GM12878 (cell line): ENCODE results near the gene GSAP. TPM values are rescaled to one million over a fixed set of nuclear protein-coding genes. Genes with fewer than 3 reads are reported as not detected.

ENCODE experiments used
- ATAC-seq: fragments of 200-7000 bp; cut with Tn5 transposase; 3 replicates; pipeline ENCODE4 v1.9.1; 2020; ENCODE audit warnings: mild to moderate bottlenecking, moderate library complexity
- BruUV-seq: library from RNA; stranded (reverse); fragments of 400-500 nt; replicated peaks from 2 replicates; lab custom pipeline; 2021; lab: Mats Ljungman, UMichigan
- CTCF ChIA-PET: fragments of 300-600 bp; sonication (Branson Sonifier 250); formaldehyde crosslinking; extraction: SDS; loops from one replicate; lab custom pipeline; 2021; ENCODE audit warnings: inconsistent platforms; lab: Yijun Ruan, JAX
- POLR2A ChIA-PET: fragments of 350-600 bp; formaldehyde crosslinking; extraction: SDS; loops from one replicate; lab custom pipeline; 2021; ENCODE audit warnings: inconsistent platforms; lab: Charles Lee
- RAD21 ChIA-PET: fragments of 300-600 bp; sonication (Branson Sonifier 250); formaldehyde crosslinking; loops from one replicate; lab custom pipeline; 2023; ENCODE audit warnings: antibody characterized with exemption; ENCODE audit not compliant: unreplicated experiment; lab: Charles Lee
- SMC1A ChIA-PET: fragments of 300-600 bp; sonication (Branson Sonifier 250); formaldehyde crosslinking; loops from one replicate; lab custom pipeline; 2023; ENCODE audit not compliant: unreplicated experiment, uncharacterized antibody; lab: Charles Lee
- DNase-seq: peaks from one replicate; pipeline ENCODE4 v3.0.0-alpha.2; 2011; ENCODE audit warnings: low read depth, low spot score
- FAIRE-seq: peaks from 3 replicates; lab custom pipeline; 2011; peaks lifted over from hg19 to GRCh38; lab: Jason Lieb, UNC
- H2AFZ ChIP-seq: 2 replicates; pipeline ENCODE4 v1.6.0; 2011; ENCODE audit warnings: low read depth, low read length, control low read depth; ENCODE audit not compliant: control insufficient read depth
- H3K27ac ChIP-seq: 2 replicates; pipeline ENCODE4 v1.5.1; 2011; ENCODE audit warnings: control low read depth; ENCODE audit not compliant: control insufficient read depth, insufficient read depth
- H3K27me3 ChIP-seq, 2 experiments: replicated peaks in 1 of 2; 2 replicates each; pipeline versions ENCODE4 v1.6.0 to v1.6.1; 2011; ENCODE audit warnings: low read length in 1 of 2; ENCODE audit not compliant: control insufficient read depth in 2 of 2, insufficient read depth in 2 of 2
- H3K36me3 ChIP-seq, 2 experiments: 2 replicates each; pipeline ENCODE4 v1.5.1; 2011; ENCODE audit warnings: low read length in 1 of 2; ENCODE audit not compliant: control insufficient read depth in 2 of 2, insufficient read depth in 2 of 2
- H3K4me1 ChIP-seq: 2 replicates; pipeline ENCODE4 v1.6.1; 2011; ENCODE audit warnings: mild to moderate bottlenecking, low read length, moderate library complexity, mixed read lengths; ENCODE audit not compliant: control insufficient read depth, insufficient read depth
- H3K4me2 ChIP-seq: 2 replicates; pipeline ENCODE4 v1.6.0; 2011; ENCODE audit warnings: control low read depth; ENCODE audit not compliant: control insufficient read depth, insufficient read depth
- H3K4me3 ChIP-seq: fragments of 200-600 bp; sonication (generic); 2 replicates; pipeline ENCODE4 v1.5.1; 2016
- H3K79me2 ChIP-seq: 2 replicates; pipeline ENCODE4 v1.6.0; 2011; ENCODE audit warnings: low read length; ENCODE audit not compliant: control insufficient read depth, insufficient read depth
- H3K9ac ChIP-seq: 2 replicates; pipeline ENCODE4 v1.8.0; 2011; ENCODE audit warnings: low read length, control low read depth, mixed read lengths; ENCODE audit not compliant: control insufficient read depth, insufficient read depth
- H3K9me3 ChIP-seq: replicated peaks from 3 replicates; pipeline ENCODE4 v1.5.1; 2011; ENCODE audit warnings: mild to moderate bottlenecking, low read length; ENCODE audit not compliant: control insufficient read depth, insufficient read depth
- H4K20me1 ChIP-seq: 2 replicates; pipeline ENCODE4 v1.6.0; 2011; ENCODE audit not compliant: control insufficient read depth, insufficient read depth
- ELK1 ChIP-seq: IDR thresholded peaks from 2 replicates; pipeline ENCODE4 v1.6.1; 2012; ENCODE audit warnings: low read depth, low read length, improper control_type of control experiment
- ETV6 ChIP-seq, 2 experiments: fragments of 450-650 bp in 1 of 2; IDR thresholded peaks in 1 of 2; conservative IDR thresholded peaks in 1 of 2; 2 replicates each; pipeline ENCODE4 v1.6.1; 2014; ENCODE audit warnings: antibody characterized with exemption in 1 of 2, borderline replicate concordance in 1 of 2, low read depth in 1 of 2, mild to moderate bottlenecking in 1 of 2, moderate library complexity in 1 of 2
- WGBS: methylation state at CpG from one replicate; pipeline ENCODE4 v1.1.6; 2016; ENCODE audit warnings: low lambda C conversion rate; ENCODE audit not compliant: insufficient replicate concordance, insufficient coverage; ENCODE audit errors: missing lambda C conversion rate; 5-methylcytosine and 5-hydroxymethylcytosine counted together
- in situ Hi-C: fragments of 300-500 bp; cut with MboI; formaldehyde crosslinking; loops from 9 replicates; pipeline ENCODE4 v1.14.3; 2018; ENCODE audit warnings: mixed read lengths
- intact Hi-C: fragments of 100-400 bp; cut with micrococcal nuclease; formaldehyde crosslinking; loops from one replicate; pipeline ENCODE4 v1.14.2; 2022; ENCODE audit not compliant: unreplicated experiment
- polyA plus RNA-seq, 11 experiments: library from polyadenylated mRNA; depleted of rRNA in 4 of 11; unstranded in 6 of 11; stranded (reverse) in 5 of 11; fragments of >200 nt; fragmentation: Nextera tagmentation in 4 of 11; fragmentation: Illumina TruSeq in 1 of 11; extraction: Ambion mirVana in 4 of 11; extraction: Trizol in 1 of 11; gene quantifications; 1 replicate in 1 of 11; 2 replicates in 10 of 11; pipeline versions ENCODE4 v1.2.1 to v1.2.3, GENCODE V29; 2011 to 2016; ENCODE audit warnings: inconsistent platforms in 2 of 11, missing spikeins in 2 of 11, low read depth in 1 of 11
- total RNA-seq, 4 experiments: library from RNA; depleted of rRNA in 3 of 4; stranded (reverse); fragments of >200 nt in 3 of 4; fragmentation: Illumina TruSeq in 1 of 4; extraction: Trizol in 1 of 4; gene quantifications; 2 replicates each; pipeline versions ENCODE4 v1.2.1 to v1.2.3, GENCODE V29; 2013 to 2021

Gene GSAP
- total and polyA plus RNA-seq, 10 of the 15 experiments (the other 5 are each of a cell fraction or from before 2014, with no cell fraction given) = 6.6 to 38.1 (median 21.8) TPM

GRCh38 chr7:77426521-77427051 lies 10.4 kb upstream of the GSAP start:
- CTCF ChIA-PET = interaction anchor here (0.6 to 6.3 kb wide), 4 partner anchors 8 to 44 kb away, joined by 3 to 59 read pairs (median 4); partner anchors contain the start of gene GSAP
- Histone ChIP-seq H3K9me3 (no peaks in the 10 kb centered on the region), H3K27ac (peak overlapping the region; percentile 78), H3K4me2 (0 out of 2 replicates have a peak overlapping the region, but pooled peaks have one; percentile 75), H3K4me1 (peaks cover 27% of the 10 kb centered on the region), H3K4me3 (no peak overlapping the region; the same call in 1 of the 2 replicates), H4K20me1 (no peaks in the 10 kb centered on the region), H3K79me2 (no peaks in the 10 kb centered on the region), H3K9ac (peak overlapping the region; percentile 32), H3K36me3 (no peaks in the 10 kb centered on the region), H2AFZ (peak overlapping the region; percentile 53), H3K27me3 (no peaks in the 10 kb centered on the region)
- POLR2A ChIA-PET = interaction anchor here (0.6 to 2.0 kb wide), 6 partner anchors 11 to 197 kb away, joined by 3 to 7 read pairs (median 4); partner anchors contain the start of gene GSAP
- SMC1A ChIA-PET = interaction anchor here (0.6 to 6.7 kb wide), 12 partner anchors 11 to 358 kb away, joined by 3 to 68 read pairs (median 4); partner anchors contain the start of gene GSAP
- RAD21 ChIA-PET = interaction anchor here (1.8 to 4.9 kb wide), 3 partner anchors 10 to 35 kb away, joined by 6 to 32 read pairs (median 10); partner anchors contain the start of gene GSAP
- no peak for DNase-seq
- BruUV-seq = no TSS peak
- intact Hi-C loops = loop anchor here (2.0 kb wide), 1 partner anchor 38 kb away; no protein-coding TSS in a partner anchor
- ATAC-seq = peak; percentile 20; the same call in 2 of the 3 replicates
- 0 out of 2 replicates have a peak, but pooled peaks have one; percentile 21 for TF ChIP-seq ELK1
- no peak for TF ChIP-seq ETV6 (conservative IDR thresholded peaks at IDR 0.05 in 1 of 2, IDR thresholded peaks at IDR 0.05 in 1 of 2; ENCODE audit: borderline replicate concordance in 1 of 2, low read depth in 1 of 2)
- in situ Hi-C loops = no loop called here
- 96% methylated on average over 5 of the region's 5 CpGs for WGBS
- FAIRE-seq = no peak
